Lung (tissue), 12 donors: ENCODE data around the gene ST6GALNAC3. TPM values are rescaled to one million over a fixed set of nuclear protein-coding genes. Genes with fewer than 3 reads are reported as not detected.
"Not testable (repeated sequence)": the region's sequence is repeated elsewhere in the genome, so short reads cannot be mapped to it uniquely, and the experiment has no call there.

ENCODE experiments used
- ATAC-seq: fragments of 200-7000 bp; cut with Tn5 transposase; one replicate; pipeline ENCODE4 v1.9.1; 2020; ENCODE audit warnings: moderate number of reproducible peaks; ENCODE audit not compliant: insufficient read depth, low FRiP score
- DNase-seq, 3 donors: peaks; one replicate each; pipeline ENCODE4 v3.0.0-alpha.2; 2013 to 2017
- H3K27ac ChIP-seq, 2 donors: one replicate each; pipeline ENCODE4 v1.5.1; 2013; ENCODE audit warnings: mild to moderate bottlenecking in 2 of 2, moderate library complexity in 2 of 2, control low read depth in 1 of 2, inconsistent platforms in 1 of 2, low read depth in 1 of 2, low read length in 1 of 2
- H3K27me3 ChIP-seq, 3 donors: one replicate each; pipeline ENCODE4 v1.5.1; 2013; ENCODE audit warnings: low read length in 2 of 3; ENCODE audit not compliant: control insufficient read depth in 3 of 3, insufficient read depth in 3 of 3
- H3K36me3 ChIP-seq, 4 donors: one replicate each; pipeline ENCODE4 v1.5.1; 2013; ENCODE audit warnings: low read length in 4 of 4, mild to moderate bottlenecking in 1 of 4, moderate library complexity in 1 of 4; ENCODE audit not compliant: control insufficient read depth in 4 of 4, insufficient read depth in 4 of 4
- H3K4me1 ChIP-seq, 5 donors: one replicate each; pipeline ENCODE4 v1.5.1; 2013; ENCODE audit warnings: low read length in 5 of 5, mild to moderate bottlenecking in 2 of 5, moderate library complexity in 1 of 5; ENCODE audit not compliant: control insufficient read depth in 5 of 5, insufficient read depth in 5 of 5
- H3K4me3 ChIP-seq: one replicate; pipeline ENCODE4 v1.5.1; 2013; ENCODE audit warnings: mild to moderate bottlenecking, control low read depth, moderate library complexity
- H3K9ac ChIP-seq, 2 donors: one replicate each; pipeline ENCODE4 v1.5.1; 2013; ENCODE audit warnings: low read length in 2 of 2, control low read depth in 1 of 2; ENCODE audit not compliant: insufficient read depth in 1 of 2
- H3K9me3 ChIP-seq, 4 donors: one replicate each; pipeline ENCODE4 v1.5.1; 2013; ENCODE audit warnings: low read length in 3 of 4, mild to moderate bottlenecking in 1 of 4, moderate library complexity in 1 of 4; ENCODE audit not compliant: control insufficient read depth in 4 of 4, insufficient read depth in 3 of 4
- CTCF ChIP-seq: IDR thresholded peaks from 2 replicates; pipeline ENCODE4 v1.5.1; 2012; ENCODE audit warnings: mild to moderate bottlenecking; ENCODE audit errors: control extremely low read depth, extremely low read depth
- WGBS, 2 donors: extraction: QIAGEN DNeasy Blood & Tissue Kit; methylation state at CpG; one replicate each; pipeline ENCODE4 v1.1.7; 2013; 5-methylcytosine and 5-hydroxymethylcytosine counted together
- polyA plus RNA-seq, 2 donors: library from polyadenylated mRNA; stranded (reverse); fragments of 200-250 nt; gene quantifications; one replicate each; pipeline ENCODE4 v1.2.1, GENCODE V29; 2013
- total RNA-seq, 2 donors: library from RNA; depleted of rRNA in 1 of 2; stranded (reverse); fragments of >200 nt in 1 of 2; gene quantifications; one replicate each; pipeline ENCODE4 v1.2.1, GENCODE V29; 2014 to 2021
- donor health status: control.
- donor health status: control.
- donor health status: Bipolar disorder and iron deficiency.
- donor health status: healthy.
- donor health status: DM: yes; HTN: yes; CAD: no.

ST6GALNAC3 gene
- total and polyA plus RNA-seq, 4 donors: 2.7 to 17.9 (median 12.2) TPM

GRCh38 chr1:76048926-76049325, 25.6 kb upstream of the ST6GALNAC3 start:
- WGBS, 2 donors: 47 to 61% methylated on average over 1 of the region's 1 CpG
- Histone ChIP-seq H3K4me3 (no peak overlapping the region), H3K9ac (no peak overlapping the region), H3K36me3 (no peaks in the 10 kb centered on the region), H3K9me3 (no peaks in the 10 kb centered on the region), H3K4me1 (peaks cover 0 to 15% (median 0%) of the 10 kb centered on the region in 5 donors), H3K27ac (no peak overlapping the region), H3K27me3 (no peaks in the 10 kb centered on the region)
- ATAC-seq (no peak), DNase-seq (no peak)
- TF ChIP-seq CTCF: no peak

- Histone ChIP-seq H3K36me3 (no peaks in the 10 kb centered on the region), H3K9ac (no peak overlapping the region), H3K27me3 (no peaks in the 10 kb centered on the region), H3K27ac (no peak overlapping the region), H3K9me3 (no peaks in the 10 kb centered on the region), H3K4me3 (no peak overlapping the region), H3K4me1 (peaks cover 0 to 15% (median 0%) of the 10 kb centered on the region in 5 donors)
- TF ChIP-seq CTCF: no peak
- ATAC-seq: no peak
- WGBS, 2 donors: 79 to 85% methylated on average over 4 of the region's 4 CpGs
- no peak for DNase-seq
Observed at GRCh38 chr1:76049498-76049897, 25.0 kb upstream of the ST6GALNAC3 start.

DNA sequence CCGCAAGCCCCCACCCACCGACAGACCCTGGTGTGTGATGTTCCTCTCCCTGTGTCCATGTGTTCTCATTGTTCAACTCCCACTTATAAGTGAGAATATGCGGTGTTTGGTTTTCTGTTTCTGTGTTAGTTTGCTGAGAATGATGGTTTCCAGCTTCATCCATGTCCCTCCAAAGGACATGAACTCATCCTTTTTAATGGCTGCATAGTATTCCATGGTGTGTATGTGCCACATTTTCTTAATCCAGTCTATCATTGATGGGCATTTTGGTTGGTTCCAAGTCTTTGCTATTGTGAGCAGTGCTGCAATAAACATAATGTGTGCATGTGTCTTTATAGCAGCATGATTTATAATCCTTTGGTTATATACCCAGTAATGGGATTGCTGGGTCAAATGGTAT, 24.5 kb upstream of the ST6GALNAC3 start:
- not testable (repeated sequence) for H3K27me3 ChIP-seq, H3K36me3 ChIP-seq, H3K27ac ChIP-seq, H3K4me3 ChIP-seq, H3K9me3 ChIP-seq, H3K9ac ChIP-seq, DNase-seq, ATAC-seq
- WGBS, 2 donors: 96 to 100% methylated on average over 3 of the region's 3 CpGs
- peaks cover 0 to 15% (median 0%) of the 10 kb centered on the region in 5 donors for H3K4me1 ChIP-seq

DNA sequence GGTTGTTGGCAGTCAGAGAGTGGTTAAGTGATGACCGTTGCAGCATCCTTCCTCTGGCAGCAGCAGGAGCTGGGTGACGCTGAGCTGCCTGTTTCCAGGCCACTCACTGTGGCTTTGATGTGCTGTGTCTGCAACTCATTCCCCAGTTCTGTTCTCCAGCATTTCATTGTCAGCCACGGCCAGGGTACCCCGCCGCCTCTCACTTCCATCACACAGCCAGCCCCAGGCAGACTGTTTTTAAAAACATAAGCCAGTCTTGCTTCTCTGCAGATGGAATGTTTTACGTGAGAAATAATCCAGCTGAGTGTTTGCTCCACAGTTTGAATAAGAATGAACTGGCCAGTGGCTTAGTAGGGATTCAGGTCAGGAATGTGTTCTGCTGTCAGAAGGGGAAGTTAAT, 21.5 kb upstream of the ST6GALNAC3 start:
- Histone ChIP-seq H3K9ac (no peak overlapping the region), H3K27ac (no peak overlapping the region), H3K4me3 (no peak overlapping the region), H3K36me3 (no peaks in the 10 kb centered on the region), H3K27me3 (no peaks in the 10 kb centered on the region), H3K9me3 (no peaks in the 10 kb centered on the region), H3K4me1 (peaks cover 0 to 15% (median 0%) of the 10 kb centered on the region in 5 donors)
- no peak for TF ChIP-seq CTCF
- ATAC-seq (no peak), DNase-seq (peak; percentile 26 to 76 (median 68))
- WGBS, 2 donors: 43 to 48% methylated on average over 6 of the region's 6 CpGs
